ENCODE measurements around the gene TIMD4. TPM values are rescaled to one million over a fixed set of nuclear protein-coding genes. Genes with fewer than 3 reads are reported as not detected.

The TIMD4 gene
- total RNA-seq, 1 experiment from 2014 or later = not detected

GRCh38 chr5:156883316-156883875 lies 79.6 kb downstream of the TIMD4 start:
- Histone ChIP-seq H3K23me2 (ENCODE audit: insufficient read length, low read depth, low read length, poor library complexity, severe bottlenecking) (no peaks in the 10 kb centered on the region), H3K56ac (ENCODE audit: insufficient read length, low read depth, low read length) (no peak overlapping the region), H3K4me2 (ENCODE audit: insufficient read depth, insufficient read length, low read length) (no peak overlapping the region), H3K14ac (ENCODE audit: insufficient read depth, low read length) (no peak overlapping the region), H4K8ac (replicated peaks; ENCODE audit: insufficient read length, low read depth, low read length) (no peak overlapping the region), H3K9ac (ENCODE audit: extremely low read depth, insufficient read length, low read length) (no peak overlapping the region), H3K4me1 (ENCODE audit: insufficient read depth, low read length) (no peaks in the 10 kb centered on the region), H2BK15ac (ENCODE audit: low read depth, low read length) (no peak overlapping the region), H2BK120ac (ENCODE audit: low read depth, low read length, poor library complexity, severe bottlenecking) (no peak overlapping the region), H4K5ac (ENCODE audit: insufficient read length, low read depth, low read length) (no peak overlapping the region), H2BK12ac (ENCODE audit: insufficient read length, low read depth, low read length) (no peak overlapping the region), H3K4ac (ENCODE audit: low read depth, low read length) (no peak overlapping the region), H2BK5ac (ENCODE audit: insufficient read length, low read length) (no peak overlapping the region), H3K79me1 (ENCODE audit: insufficient read depth, low read depth, low read length, poor library complexity, severe bottlenecking) (no peaks in the 10 kb centered on the region), H3K27me3 (ENCODE audit: insufficient read depth, low read length) (no peaks in the 10 kb centered on the region), H4K20me1 (ENCODE audit: control insufficient read depth, insufficient read depth, insufficient read length) (no peaks in the 10 kb centered on the region), H3K79me2 (ENCODE audit: insufficient read depth, low read length) (no peaks in the 10 kb centered on the region), H2BK20ac (ENCODE audit: low read depth, low read length, poor library complexity, severe bottlenecking) (no peak overlapping the region), H3K18ac (ENCODE audit: insufficient read length, low read depth, low read length) (no peak overlapping the region), H3T11ph (ENCODE audit: low read length) (no peak overlapping the region), H3K23ac (ENCODE audit: insufficient read length, low read depth, low read length) (no peak overlapping the region), H4K91ac (ENCODE audit: insufficient read length, low read depth, low read length) (no peak overlapping the region), H3K9me3 (ENCODE audit: control insufficient read depth, low read depth, low read length) (no peaks in the 10 kb centered on the region), H2AK5ac (ENCODE audit: insufficient read length, low read length) (no peak overlapping the region), H2AFZ (ENCODE audit: low read length) (no peak overlapping the region), H3K27ac (ENCODE audit: insufficient read length, low read depth, low read length) (no peak overlapping the region)
- Mint-ChIP-seq H3K4me3 (no peak overlapping the region), H3K4me1 (peaks cover 0 to 5% of the 10 kb centered on the region in 2 experiments; a peak in 3 of 4 replicates), H3K27ac (no peak overlapping the region), H3K27me3 (ENCODE audit: low read depth) (no peaks in the 10 kb centered on the region; the same call in 1 of the 2 replicates), H3K9me3 (no peaks in the 10 kb centered on the region), H3K36me3 (ENCODE audit: insufficient read depth in 1 of 3, low read depth in 3 of 3) (no peaks in the 10 kb centered on the region)
- no peak for DNase-seq
- no peak for TF ChIP-seq CTCF (conservative IDR thresholded peaks at IDR 0.05)
- no CpG with 5 or more reads among the region's 3 CpGs for WGBS (ENCODE audit: extremely low coverage, insufficient read length, low lambda C conversion rate)

All from H9 (cell line).